ENCODE results near the gene NIF3L1. TPM values are rescaled to one million over a fixed set of nuclear protein-coding genes. Genes with fewer than 3 reads are reported as not detected.
A peak's percentile ranks its signal among the peaks of the same experiment; 100 is the strongest.

Gene NIF3L1
- 11.6 TPM for total RNA-seq

GRCh38 chr2:200888704-200889625, at the start of gene NIF3L1, which contains the start of gene PPIL3:
TSS of gene NIF3L1 (plus strand) at chr2:200889371. CDS start at chr2:200891944, 2,573 bp downstream.
TSS of gene PPIL3 (minus strand) at chr2:200889077. CDS start at chr2:200887615, 1,462 bp downstream.
- ATAC-seq (peak; percentile 92), DNase-seq (ENCODE audit: low spot score) (peak; percentile 96)

- ATAC-seq, result no peak
- DNase-seq (ENCODE audit: low spot score), result no peak
These were observed 49.7 kb upstream of the NIF3L1 start for GRCh38 chr2:200839513-200839912.

- ATAC-seq, result no peak
- DNase-seq (ENCODE audit: low spot score), result no peak
These were observed 44.9 kb upstream of the NIF3L1 start for GRCh38 chr2:200843993-200844948.

- DNase-seq (ENCODE audit: low spot score), result no peak
- no peak for ATAC-seq
These were observed 44.0 kb upstream of the NIF3L1 start for GRCh38 chr2:200845194-200845593.

- ATAC-seq, result no peak
- no peak for DNase-seq (ENCODE audit: low spot score)
These were observed 43.4 kb upstream of the NIF3L1 start for GRCh38 chr2:200845669-200846325.

- ATAC-seq (no peak), DNase-seq (ENCODE audit: low spot score) (no peak)
These were observed 41.9 kb upstream of the NIF3L1 start for GRCh38 chr2:200847269-200847668.

GRCh38 chr2:200847939-200848338, 41.2 kb upstream of the NIF3L1 start:
- DNase-seq (ENCODE audit: low spot score) (no peak), ATAC-seq (no peak)

GRCh38 chr2:200850512-200851256, 38.5 kb upstream of the NIF3L1 start:
- ATAC-seq (no peak), DNase-seq (ENCODE audit: low spot score) (no peak)

GRCh38 chr2:200851398-200852248, 37.5 kb upstream of the NIF3L1 start:
- no peak for ATAC-seq
- no peak for DNase-seq (ENCODE audit: low spot score)

- DNase-seq (ENCODE audit: low spot score) (no peak), ATAC-seq (no peak)
These were observed 36.6 kb upstream of the NIF3L1 start for GRCh38 chr2:200852605-200853004.

- no peak for ATAC-seq
These were observed 32.4 kb upstream of the NIF3L1 start for GRCh38 chr2:200856806-200857205.

GRCh38 chr2:200860092-200860795, 28.9 kb upstream of the NIF3L1 start:
- no peak for ATAC-seq
- peak; percentile 55 for DNase-seq (ENCODE audit: low spot score)

More at GRCh38 chr2:200856806-200857205, 32.4 kb upstream of the NIF3L1 start:
- no peak for DNase-seq (ENCODE audit: low spot score)

GRCh38 chr2:200861617-200862155, 27.5 kb upstream of the NIF3L1 start:
- no peak for ATAC-seq
- no peak for DNase-seq (ENCODE audit: low spot score)

- DNase-seq (ENCODE audit: low spot score) (no peak), ATAC-seq (no peak)
These were observed 26.6 kb upstream of the NIF3L1 start for GRCh38 chr2:200862532-200863000.

- ATAC-seq, result no peak
- DNase-seq (ENCODE audit: low spot score), result no peak
These were observed 25.4 kb upstream of the NIF3L1 start for GRCh38 chr2:200863782-200864175.

- DNase-seq (ENCODE audit: low spot score) (peak; percentile 98), ATAC-seq (peak; percentile 82)
These were observed 24.8 kb upstream of the NIF3L1 start, which contains the start of gene CLK1 for GRCh38 chr2:200864176-200865034. TSS of gene CLK1 (minus strand) at chr2:200864658. CDS start at chr2:200861862, 2,796 bp downstream.

GRCh38 chr2:200869014-200869413, 20.2 kb upstream of the NIF3L1 start:
- no peak for ATAC-seq

More at GRCh38 chr2:200869014-200869413, 20.2 kb upstream of the NIF3L1 start:
- no peak for DNase-seq (ENCODE audit: low spot score)

Measured in left lobe of liver (tissue), 2 donors.